AML-193 (cell line): ENCODE results near the gene LIX1L.

Experiments
- DNase-seq, 2 experiments: peaks; one replicate each; lab custom pipeline; 2025; lab: John Stamatoyannopoulos, UW

Gene LIX1L

DNA sequence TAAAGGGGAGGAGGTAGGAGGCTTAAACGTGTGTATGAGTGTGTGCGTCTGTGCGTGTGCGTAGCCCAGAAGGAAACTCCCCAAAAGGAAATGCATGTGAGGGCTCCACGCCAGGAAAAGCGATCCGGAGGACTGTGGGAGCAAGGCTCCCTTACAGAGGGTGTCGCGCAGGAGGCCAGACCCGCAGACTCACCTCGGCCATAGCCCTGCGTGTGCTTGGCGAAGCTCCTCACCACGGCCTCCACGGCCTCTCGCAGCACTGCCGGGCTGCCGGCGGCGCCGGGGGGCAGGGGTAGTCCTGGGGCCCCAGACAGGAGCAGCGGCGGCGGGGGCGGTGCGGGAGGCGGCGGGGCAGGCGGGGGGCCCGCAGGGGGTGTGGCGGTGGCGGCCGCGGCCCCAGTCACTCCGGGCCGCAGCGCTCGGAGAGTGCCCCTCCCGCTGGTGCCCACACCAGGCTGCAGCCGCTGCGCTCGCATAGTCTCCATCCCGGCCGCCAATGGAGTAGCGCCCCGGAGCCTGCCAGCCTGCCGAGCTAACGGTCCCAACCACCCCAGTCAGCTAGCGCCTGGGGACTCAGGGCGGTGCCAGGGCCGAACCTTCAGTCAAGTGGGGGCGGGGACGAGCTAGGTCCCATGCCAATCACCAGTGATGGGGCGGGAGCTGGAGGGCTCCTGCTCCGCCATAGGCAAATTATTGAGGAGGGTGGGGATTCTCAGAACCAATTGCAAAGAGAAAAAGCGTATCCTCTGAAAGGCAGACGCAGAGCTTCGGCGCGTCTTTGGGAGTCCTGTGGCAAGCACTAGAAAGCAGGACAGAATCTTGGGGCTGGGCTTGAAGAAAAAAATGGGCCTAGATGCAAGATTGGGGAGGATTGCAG lies at the start of gene LIX1L:
TSS of gene LIX1L (minus strand) at position 575 of the 877 bp plus-strand sequence. CDS start at position 485, 90 bp downstream.
- peak; percentile 94 to 95 for DNase-seq

- DNase-seq, result no peak
These were observed 43.9 kb upstream of the LIX1L start for GRCh38 chr1:146001709-146002108.

- DNase-seq, result no peak
These were observed 41.7 kb upstream of the LIX1L start for GRCh38 chr1:145999321-146000024.

DNA sequence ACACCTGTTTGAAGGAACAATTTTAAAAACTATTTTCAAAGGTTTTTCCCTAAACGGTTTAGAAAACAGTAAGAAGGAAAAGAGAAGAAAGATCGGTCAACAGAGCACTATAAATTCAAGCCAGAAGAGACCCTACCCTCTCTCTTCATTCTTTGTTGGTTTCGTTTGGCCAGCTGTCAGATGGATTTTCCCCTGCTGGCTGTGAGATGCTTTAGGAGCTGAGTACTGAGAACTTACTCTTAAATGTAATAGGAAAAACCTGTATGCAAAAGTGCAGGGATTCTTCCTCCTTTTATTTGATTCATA lies 39.9 kb upstream of the LIX1L start:
- no peak for DNase-seq

- DNase-seq, result no peak
These were observed 39.4 kb upstream of the LIX1L start for GRCh38 chr1:145997016-145997717.

GRCh38 chr1:145996433-145997015 lies 38.7 kb upstream of the LIX1L start, which contains the start of gene TXNIP:
Gene TXNIP, minus strand, starts transcription at chr1:145996579. Its CDS starts 313 bp downstream, at chr1:145996266.
- DNase-seq, result peak; percentile 95 to 96

- no peak for DNase-seq
These were observed 38.2 kb upstream of the LIX1L start for GRCh38 chr1:145995964-145996432.

DNA sequence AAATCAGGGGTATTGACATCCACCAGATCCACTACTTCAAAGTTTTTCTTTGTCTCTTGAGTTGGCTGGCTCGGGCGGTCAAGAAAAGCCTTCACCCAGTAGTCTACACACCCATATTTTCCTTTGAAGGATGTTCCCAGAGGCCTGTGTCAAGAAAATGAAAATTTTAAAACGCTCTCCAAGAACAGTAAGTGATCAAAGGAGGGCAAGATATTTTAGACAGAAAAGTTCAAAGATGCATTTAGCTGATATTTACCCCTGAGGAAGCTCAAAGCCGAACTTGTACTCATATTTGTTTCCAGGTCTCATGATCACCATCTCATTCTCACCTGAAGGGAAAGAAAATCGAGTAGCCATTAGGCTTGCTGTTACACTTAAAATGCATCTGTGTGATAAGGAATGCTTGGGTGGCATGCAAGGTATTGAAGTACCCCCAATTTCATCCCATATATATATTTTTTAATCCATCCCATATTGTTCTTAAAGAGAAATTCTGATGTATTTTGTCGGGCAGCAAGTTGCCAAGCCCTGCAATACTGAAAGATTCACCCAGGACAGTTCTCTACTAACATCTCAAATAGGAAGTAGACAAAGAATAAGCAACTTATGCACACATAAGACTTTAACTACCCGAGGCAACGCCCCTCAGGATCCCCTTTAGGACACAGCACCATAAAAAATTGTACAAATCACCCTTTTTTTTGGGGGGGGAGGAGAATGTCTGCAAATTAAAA lies 37.5 kb upstream of the LIX1L start:
- DNase-seq, result peak; percentile 19 to 25

DNA sequence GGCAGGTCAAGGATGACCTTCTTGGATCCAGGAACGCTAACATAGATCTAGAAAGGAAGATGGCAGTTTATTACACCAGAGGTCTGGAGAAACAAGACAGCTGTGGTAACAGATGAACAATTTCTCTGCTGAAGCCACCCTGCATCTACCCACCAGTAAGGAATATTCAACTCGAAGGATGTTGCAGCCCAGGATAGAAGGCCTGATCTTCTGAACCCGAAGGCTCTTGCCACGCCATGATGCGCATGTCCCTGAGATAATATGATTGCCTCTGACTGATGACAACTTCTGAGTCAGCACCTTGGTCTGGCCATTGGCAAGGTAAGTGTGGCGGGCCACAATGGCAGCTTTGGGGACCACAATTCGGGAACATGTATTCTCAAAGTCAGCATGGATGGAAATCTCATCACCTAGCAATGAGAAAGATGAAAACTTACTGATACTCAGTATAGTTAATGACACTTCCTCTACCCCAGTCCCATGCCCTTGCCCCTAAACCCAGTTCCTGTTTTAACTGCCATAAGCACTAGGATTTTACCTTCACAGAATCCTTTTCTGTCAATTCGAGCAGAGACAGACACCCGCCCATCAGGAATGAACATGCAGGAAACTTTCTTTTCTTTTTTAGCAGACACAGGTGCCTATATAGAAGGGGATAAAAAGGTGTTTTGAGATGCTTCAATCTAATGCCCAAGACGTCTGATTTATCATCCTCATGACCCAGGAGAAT lies 36.7 kb upstream of the LIX1L start:
- DNase-seq, result peak; percentile 17 to 22

GRCh38 chr1:145993618-145994390 lies 36.0 kb upstream of the LIX1L start:
- no peak for DNase-seq

DNA sequence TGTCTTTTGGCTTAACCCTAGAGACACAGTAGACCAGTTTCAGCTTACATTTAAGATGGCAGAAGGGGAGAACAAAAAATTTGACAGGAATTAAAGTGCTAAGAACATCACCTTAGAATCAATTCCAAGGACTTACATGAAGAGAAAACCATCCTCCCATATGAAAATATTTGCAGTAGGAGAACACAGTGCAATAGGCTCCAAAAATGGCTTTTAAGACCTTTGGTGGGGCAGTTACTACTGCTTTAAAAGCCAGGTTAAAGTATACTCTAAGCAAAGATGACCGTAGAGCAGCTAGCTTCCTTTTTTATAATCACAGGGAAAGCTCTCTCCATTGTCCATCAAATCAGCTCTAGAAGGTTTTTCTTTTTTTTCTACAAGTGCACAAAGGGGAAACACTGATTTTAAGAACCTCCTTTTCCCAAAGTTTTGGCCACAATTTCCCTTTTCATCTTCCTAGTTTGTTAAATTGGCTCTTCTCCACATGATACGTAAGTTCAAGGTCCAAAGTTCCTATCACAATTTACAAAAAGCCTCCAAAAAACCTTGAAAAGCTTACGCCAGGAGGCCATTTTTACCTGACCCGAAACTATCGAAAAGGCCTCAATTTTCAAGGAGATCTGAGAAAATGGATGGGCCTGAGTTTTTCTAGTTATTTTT lies 35.3 kb upstream of the LIX1L start:
- no peak for DNase-seq

GRCh38 chr1:145992502-145992936 lies 34.7 kb upstream of the LIX1L start:
- DNase-seq, result no peak

DNA sequence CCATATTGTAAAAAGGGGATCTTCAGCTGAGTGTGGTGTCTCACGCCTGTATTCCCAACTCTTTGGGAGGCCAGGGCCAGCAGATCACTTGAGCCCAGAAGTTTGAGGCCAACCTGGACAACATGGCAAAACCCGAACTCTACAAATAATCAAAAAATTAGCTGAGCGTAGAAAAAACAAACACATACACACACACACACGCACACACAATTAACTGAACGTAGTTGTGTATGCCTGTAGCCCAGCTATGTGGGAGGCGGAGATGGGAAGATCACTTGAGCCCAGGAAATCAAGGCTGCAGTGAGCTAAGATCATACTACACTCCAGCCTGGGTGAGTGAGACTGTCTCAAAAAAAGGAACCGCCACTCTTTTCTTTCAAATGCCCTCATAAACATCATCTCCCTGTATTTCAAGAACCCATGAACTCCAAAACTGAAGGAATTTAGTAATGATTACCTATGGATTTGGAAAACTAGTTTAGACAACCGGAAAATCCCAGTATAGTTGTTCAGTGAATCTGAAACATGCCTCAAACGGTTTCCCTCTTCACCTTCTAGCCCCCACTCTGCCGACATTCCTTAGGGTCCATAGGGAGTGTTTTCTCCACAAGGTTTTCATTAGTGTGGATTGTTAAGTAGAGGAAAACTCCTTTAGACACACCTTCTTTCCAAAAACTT lies 34.1 kb upstream of the LIX1L start:
- DNase-seq, result no peak

GRCh38 chr1:145990249-145990855 lies 32.5 kb upstream of the LIX1L start:
- no peak for DNase-seq

DNA sequence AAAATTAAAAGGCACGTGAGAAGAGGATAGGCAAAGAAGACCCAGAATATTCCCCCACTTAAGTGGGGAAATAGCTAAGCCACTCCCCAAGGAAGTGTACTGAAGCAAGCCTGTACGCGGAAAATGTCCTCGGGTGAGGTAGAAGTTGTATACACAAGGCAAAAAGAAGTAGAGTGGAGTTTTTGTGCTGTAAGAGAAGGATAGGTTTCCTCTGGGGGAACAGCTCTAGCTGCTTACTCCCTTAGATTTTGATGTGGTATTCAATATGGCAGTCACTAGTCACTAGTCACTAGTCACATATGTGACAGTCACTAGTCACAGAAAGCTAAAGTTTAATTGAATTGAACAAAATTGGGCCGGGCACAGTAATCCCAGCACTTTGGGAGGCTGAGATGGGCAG lies 31.0 kb upstream of the LIX1L start:
- no peak for DNase-seq

DNA sequence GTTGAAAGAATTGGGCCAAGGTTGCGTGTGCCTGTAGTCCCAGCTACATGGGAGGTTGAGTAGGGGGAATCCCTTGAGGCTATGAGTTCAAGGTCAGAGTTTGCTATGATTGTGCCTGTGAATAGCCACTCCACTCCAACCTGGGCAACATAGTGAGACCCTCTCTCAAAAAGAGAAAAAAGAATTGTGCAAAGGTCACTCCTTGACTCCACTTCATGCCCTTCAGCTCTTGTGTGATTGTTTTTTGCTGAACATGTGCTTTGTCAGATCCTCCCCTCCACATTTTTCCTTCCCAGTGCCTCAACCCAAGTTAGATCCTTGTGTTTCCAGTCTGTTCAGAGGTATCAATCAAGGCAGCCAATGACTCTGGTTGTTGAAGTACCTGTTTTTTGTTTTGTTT lies 30.1 kb upstream of the LIX1L start:
- no peak for DNase-seq

- no peak for DNase-seq
These were observed 28.7 kb upstream of the LIX1L start for GRCh38 chr1:145986551-145986950.
